Smooth muscle cell of bladder (primary cell): ENCODE measurements around the gene RFESD. TPM values are rescaled to one million over a fixed set of nuclear protein-coding genes. Genes with fewer than 3 reads are reported as not detected.

Source experiments
- total RNA-seq: library from RNA; depleted of rRNA; stranded (reverse); fragments of >200 nt; gene quantifications from 2 replicates; pipeline ENCODE4 v1.2.3, GENCODE V29; 2014

Gene RFESD
- 1.7 and 3.2 TPM in 2 replicates for total RNA-seq

GRCh38 chr5:95646569-95647431, at the start of gene RFESD:
RFESD (plus strand) TSS chr5:95646777; CDS start chr5:95652272, 5,495 bp downstream.

DNA sequence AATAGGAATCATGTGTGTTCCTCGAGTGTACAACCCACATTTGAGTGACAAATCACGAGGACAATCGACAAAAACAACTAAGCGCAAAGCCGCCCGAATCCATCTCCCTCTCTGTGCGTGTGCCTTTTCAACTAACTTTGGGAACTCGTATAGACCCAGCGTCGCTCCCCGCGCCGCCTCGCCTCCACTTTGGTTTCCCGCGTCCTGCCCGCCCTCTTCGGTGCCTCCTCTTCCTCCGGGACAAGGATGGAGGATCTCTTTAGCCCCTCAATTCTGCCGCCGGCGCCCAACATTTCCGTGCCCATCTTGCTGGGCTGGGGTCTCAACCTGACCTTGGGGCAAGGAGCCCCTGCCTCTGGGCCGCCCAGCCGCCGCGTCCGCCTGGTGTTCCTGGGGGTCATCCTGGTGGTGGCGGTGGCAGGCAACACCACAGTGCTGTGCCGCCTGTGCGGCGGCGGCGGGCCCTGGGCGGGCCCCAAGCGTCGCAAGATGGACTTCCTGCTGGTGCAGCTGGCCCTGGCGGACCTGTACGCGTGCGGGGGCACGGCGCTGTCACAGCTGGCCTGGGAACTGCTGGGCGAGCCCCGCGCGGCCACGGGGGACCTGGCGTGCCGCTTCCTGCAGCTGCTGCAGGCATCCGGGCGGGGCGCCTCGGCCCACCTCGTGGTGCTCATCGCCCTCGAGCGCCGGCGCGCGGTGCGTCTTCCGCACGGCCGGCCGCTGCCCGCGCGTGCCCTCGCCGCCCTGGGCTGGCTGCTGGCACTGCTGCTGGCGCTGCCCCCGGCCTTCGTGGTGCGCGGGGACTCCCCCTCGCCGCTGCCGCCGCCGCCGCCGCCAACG, 26.3 kb upstream of the RFESD start, which contains the start of gene GPR150:
Gene GPR150, plus strand, starts transcription at position 58 of the 840 bp plus-strand sequence. Its CDS starts 189 bp downstream, at position 247.

GRCh38 chr5:95682891-95683290, 36.3 kb downstream of the RFESD start, which contains the start of gene SPATA9:
SPATA9 (minus strand) TSS chr5:95682991; CDS start chr5:95682854, 137 bp downstream.

Other genes starting within 250 kb of the RFESD start
- gene SKIC3, start 91.8 kb upstream of the RFESD start, total RNA-seq, result 131 and 145 TPM in 2 replicates
- 8.4 and 13.0 TPM in 2 replicates for gene ARSK, start 91.7 kb upstream of the RFESD start, total RNA-seq
- gene GPR150, start 26.7 kb upstream of the RFESD start, total RNA-seq, result 0.28 TPM in 2 replicates
- gene SPATA9, start 36.2 kb downstream of the RFESD start, total RNA-seq, result 0.18 and 0.71 TPM in 2 replicates
- 304 and 322 TPM in 2 replicates for gene RHOBTB3, start 84.6 kb downstream of the RFESD start, total RNA-seq
- 51.0 and 132 TPM in 2 replicates for gene GLRX, start 175.9 kb downstream of the RFESD start, total RNA-seq